RWPE2 (cell line): Measurements from ENCODE around the gene RHOG.

Experiments
- ATAC-seq: fragments of 200-7000 bp; cut with Tn5 transposase; 3 replicates; pipeline ENCODE4 v1.9.1; 2021; ENCODE audit warnings: low read depth
- DNase-seq: peaks from one replicate; pipeline ENCODE4 v3.0.0-alpha.2; 2020; ENCODE audit warnings: low spot score
- H3K27ac ChIP-seq: fragments of 450-650 bp; 2 replicates; pipeline ENCODE4 v1.5.1; 2017; ENCODE audit warnings: mild to moderate bottlenecking; ENCODE audit not compliant: poor library complexity, severe bottlenecking
- H3K27me3 ChIP-seq: fragments of 250-450 bp; sonication (Bioruptor Pico); 2 replicates; pipeline ENCODE4 v1.5.1; 2021; ENCODE audit warnings: mild to moderate bottlenecking, moderate library complexity; ENCODE audit not compliant: insufficient read depth, poor library complexity, severe bottlenecking
- H3K36me3 ChIP-seq: fragments of 250-450 bp; sonication (Bioruptor Pico); 2 replicates; pipeline ENCODE4 v1.5.1; 2020; ENCODE audit warnings: low read depth, mild to moderate bottlenecking, moderate library complexity
- H3K4me1 ChIP-seq: fragments of 250-450 bp; sonication (Bioruptor Pico); 2 replicates; pipeline ENCODE4 v1.5.1; 2021; ENCODE audit warnings: mild to moderate bottlenecking, moderate library complexity; ENCODE audit not compliant: insufficient read depth, poor library complexity, severe bottlenecking
- H3K4me3 ChIP-seq: fragments of 250-450 bp; sonication (Bioruptor Pico); 2 replicates; pipeline ENCODE4 v1.5.1; 2021; ENCODE audit warnings: mild to moderate bottlenecking, moderate library complexity; ENCODE audit not compliant: severe bottlenecking
- H3K9me3 ChIP-seq: fragments of 250-450 bp; sonication (Bioruptor Pico); 2 replicates; pipeline ENCODE4 v1.5.1; 2021; ENCODE audit warnings: mild to moderate bottlenecking, moderate library complexity; ENCODE audit not compliant: severe bottlenecking
- TF ChIP-seq, protein P1 (sequence below): fragments of 450-650 bp; IDR thresholded peaks from one replicate; pipeline ENCODE4 v1.5.1; 2017; ENCODE audit warnings: mild to moderate bottlenecking, moderate library complexity; ENCODE audit not compliant: poor library complexity, severe bottlenecking

Gene RHOG

DNA sequence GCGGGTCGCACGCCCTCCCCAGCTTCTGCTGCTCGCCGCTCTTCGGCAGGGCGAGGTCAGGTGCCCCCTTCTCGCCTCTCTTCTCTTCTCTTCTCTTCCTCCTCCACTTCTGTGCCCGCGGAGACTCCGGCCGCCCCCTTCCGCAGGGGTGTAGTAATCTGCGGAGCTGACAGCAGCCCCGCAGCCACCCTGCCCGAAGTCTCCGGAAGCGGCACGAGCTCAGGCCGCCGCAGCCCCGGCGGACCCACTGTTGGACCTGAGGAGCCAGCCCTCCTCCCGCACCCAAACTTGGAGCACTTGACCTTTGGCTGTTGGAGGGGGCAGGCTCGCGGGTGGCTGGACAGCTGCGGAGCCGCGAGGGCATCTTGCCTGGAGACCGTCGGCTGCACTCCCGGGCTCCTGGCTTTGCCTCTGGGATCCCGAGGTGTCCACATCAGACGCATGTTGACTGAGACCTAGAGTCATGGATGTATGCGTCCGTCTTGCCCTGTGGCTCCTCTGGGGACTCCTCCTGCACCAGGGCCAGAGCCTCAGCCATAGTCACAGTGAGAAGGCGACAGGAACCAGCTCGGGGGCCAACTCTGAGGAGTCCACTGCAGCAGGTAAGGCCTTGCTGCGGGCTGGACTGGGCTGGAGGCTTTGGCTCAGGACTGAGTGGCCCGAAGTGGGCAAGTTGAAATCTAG lies 15.2 kb upstream of the RHOG start:
- DNase-seq (peak; percentile 64), ATAC-seq (peak; percentile 47)
- Histone ChIP-seq H3K36me3 (no peaks in the 10 kb centered on the region), H3K27me3 (no peaks in the 10 kb centered on the region), H3K4me1 (no peaks in the 10 kb centered on the region), H3K4me3 (peak overlapping the region; percentile 75), H3K27ac (peak overlapping the region; percentile 61), H3K9me3 (no peaks in the 10 kb centered on the region)
- TF ChIP-seq, protein P1, sequence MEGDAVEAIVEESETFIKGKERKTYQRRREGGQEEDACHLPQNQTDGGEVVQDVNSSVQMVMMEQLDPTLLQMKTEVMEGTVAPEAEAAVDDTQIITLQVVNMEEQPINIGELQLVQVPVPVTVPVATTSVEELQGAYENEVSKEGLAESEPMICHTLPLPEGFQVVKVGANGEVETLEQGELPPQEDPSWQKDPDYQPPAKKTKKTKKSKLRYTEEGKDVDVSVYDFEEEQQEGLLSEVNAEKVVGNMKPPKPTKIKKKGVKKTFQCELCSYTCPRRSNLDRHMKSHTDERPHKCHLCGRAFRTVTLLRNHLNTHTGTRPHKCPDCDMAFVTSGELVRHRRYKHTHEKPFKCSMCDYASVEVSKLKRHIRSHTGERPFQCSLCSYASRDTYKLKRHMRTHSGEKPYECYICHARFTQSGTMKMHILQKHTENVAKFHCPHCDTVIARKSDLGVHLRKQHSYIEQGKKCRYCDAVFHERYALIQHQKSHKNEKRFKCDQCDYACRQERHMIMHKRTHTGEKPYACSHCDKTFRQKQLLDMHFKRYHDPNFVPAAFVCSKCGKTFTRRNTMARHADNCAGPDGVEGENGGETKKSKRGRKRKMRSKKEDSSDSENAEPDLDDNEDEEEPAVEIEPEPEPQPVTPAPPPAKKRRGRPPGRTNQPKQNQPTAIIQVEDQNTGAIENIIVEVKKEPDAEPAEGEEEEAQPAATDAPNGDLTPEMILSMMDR: no peak

DNA sequence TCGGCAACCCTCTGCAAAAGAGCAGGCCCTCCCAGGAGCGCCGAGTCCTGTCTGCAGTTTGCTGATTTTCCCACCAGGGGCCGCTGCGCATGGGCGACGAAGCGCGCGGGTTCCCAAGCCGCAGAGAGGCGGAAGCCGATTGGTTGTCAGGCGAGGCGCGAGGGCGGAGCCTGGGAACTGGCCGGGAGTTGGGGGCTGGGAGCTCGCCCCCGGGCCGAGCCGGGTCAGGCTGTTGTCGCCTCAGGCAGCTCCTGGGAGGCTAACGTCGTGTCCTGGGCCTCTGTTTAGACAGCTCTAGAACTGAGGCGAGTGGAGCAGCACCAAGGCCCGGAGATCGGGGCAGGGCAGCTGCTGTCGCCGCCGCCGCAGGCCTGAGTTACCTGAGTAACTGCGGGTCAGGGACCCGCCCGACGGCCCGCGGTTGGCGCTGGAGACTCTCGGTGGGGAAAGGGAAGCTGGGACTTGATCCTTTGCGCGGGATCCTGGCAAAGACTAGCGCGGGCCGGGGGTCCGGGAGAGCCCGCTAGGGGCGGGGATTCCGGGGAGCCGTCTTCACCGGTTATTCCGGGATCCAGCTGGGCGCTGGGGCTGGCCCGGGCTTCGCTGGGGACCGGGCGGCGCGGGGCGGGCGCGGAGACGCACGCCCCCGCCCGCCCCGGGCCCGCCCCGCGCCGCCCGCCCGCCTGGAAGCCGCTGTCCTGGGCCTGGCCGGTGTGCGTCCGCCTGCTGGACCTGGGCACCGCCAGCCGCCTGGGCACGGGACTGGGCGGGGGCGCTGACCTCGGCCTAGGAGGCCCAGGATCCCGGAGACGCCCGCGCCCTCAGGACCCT lies 14.4 kb upstream of the RHOG start, which contains the start of gene STIM1:
Gene STIM1 (plus strand): TSS at position 688 of the 831 bp plus-strand sequence. CDS start 607 bp downstream, outside the sequence.
- H3K9me3 ChIP-seq: no peaks in the 10 kb centered on the region
- DNase-seq (peak; percentile 91), ATAC-seq (peak; percentile 81)
- no peaks in the 10 kb centered on the region for H3K4me1 ChIP-seq
- no peaks in the 10 kb centered on the region for H3K27me3 ChIP-seq
- H3K4me3 ChIP-seq: peak within 1 kb of the TSS; percentile 75
- TF ChIP-seq, protein P1: peak; percentile 97
- H3K36me3 ChIP-seq: no peaks in the 10 kb centered on the region
- H3K27ac ChIP-seq: peak within 1 kb of the TSS; percentile 61

DNA sequence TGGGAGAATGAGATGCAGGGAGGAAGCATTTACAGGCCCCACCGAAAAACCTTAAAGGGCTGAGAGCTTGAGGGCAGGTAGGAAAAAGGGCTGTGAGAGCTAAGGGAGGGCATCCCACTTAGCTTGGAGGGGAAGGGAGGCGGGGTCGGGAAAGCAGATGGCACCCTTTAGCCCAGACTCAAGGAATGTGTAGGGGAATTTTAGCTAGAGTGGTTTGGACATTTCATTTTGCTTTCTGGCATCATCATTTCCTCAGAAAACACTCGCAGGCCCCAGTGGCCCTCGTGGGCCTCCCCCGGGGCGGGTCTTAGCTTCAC lies 13.9 kb upstream of the RHOG start:
- TF ChIP-seq, protein P1: no peak

DNA sequence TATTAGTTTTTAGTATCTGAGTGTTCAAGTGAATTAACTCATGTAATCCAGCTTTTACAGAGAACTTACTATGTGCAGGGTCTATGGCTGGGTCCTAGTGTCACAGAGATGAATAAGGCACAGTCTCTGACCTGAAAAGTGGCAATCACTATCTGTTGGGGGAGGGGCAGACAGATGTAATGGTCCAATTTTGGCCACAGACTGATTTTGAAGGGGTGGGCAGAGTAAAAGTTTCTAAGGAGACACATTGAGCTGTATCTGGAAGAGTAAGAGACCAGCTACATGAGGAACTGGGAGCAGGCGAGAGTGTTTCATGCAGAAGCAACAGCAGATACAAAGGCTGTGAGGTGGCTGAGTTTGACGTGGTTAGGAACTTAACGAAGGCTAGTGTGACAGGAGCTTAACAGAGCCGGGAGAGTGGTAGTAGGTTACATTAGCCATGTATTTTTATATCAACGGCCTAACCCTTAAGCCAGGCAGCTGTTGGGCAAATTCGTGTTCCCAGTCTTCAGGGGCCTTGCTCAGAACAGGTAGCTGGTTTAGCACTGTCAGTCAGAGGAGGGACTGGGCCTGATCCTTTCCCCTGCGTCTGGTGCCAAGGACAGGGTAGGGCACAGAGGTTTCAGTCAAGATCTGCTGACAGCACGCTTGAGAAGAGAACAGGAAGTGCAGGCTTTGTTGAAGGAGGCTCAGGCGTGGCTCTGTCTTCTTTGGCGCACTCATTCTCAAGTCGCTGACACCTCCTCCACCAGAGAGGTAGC lies 13.3 kb upstream of the RHOG start:
- Histone ChIP-seq H3K27ac (peak overlapping the region; percentile 61), H3K4me1 (no peaks in the 10 kb centered on the region), H3K9me3 (no peaks in the 10 kb centered on the region), H3K36me3 (no peaks in the 10 kb centered on the region), H3K27me3 (no peaks in the 10 kb centered on the region), H3K4me3 (no peak overlapping the region)
- ATAC-seq (no peak), DNase-seq (no peak)
- TF ChIP-seq, protein P1: no peak

More for the DNA sequence above, 13.9 kb upstream of the RHOG start:
- no peak for DNase-seq
- no peaks in the 10 kb centered on the region for H3K36me3 ChIP-seq
- no peaks in the 10 kb centered on the region for H3K9me3 ChIP-seq
- H3K4me1 ChIP-seq: no peaks in the 10 kb centered on the region
- no peaks in the 10 kb centered on the region for H3K27me3 ChIP-seq
- ATAC-seq: peak; percentile 1; the same call in 1 of the 3 replicates
- peak overlapping the region; percentile 75 for H3K4me3 ChIP-seq
- H3K27ac ChIP-seq: peak overlapping the region; percentile 61
